ENCODE data around the gene SH3PXD2A. TPM values are rescaled to one million over a fixed set of nuclear protein-coding genes. Genes with fewer than 3 reads are reported as not detected.

SH3PXD2A gene
- total RNA-seq, 2 experiments from 2014 or later, result 8.6 TPM

GRCh38 chr10:103724074-103724473, 131.3 kb downstream of the SH3PXD2A start:
- POLR2A ChIA-PET, result no interaction called here
- CTCF ChIA-PET, result interaction anchor here (1.1 kb wide), 1 partner anchor 115 kb away, joined by 3 read pairs; no protein-coding TSS in a partner anchor

GRCh38 chr10:103723557-103723956, 131.8 kb downstream of the SH3PXD2A start:
- CTCF ChIA-PET, result interaction anchor here (0.6 to 1.1 kb wide), 2 partner anchors 116 to 313 kb away, joined by 3 read pairs; no protein-coding TSS in a partner anchor
- POLR2A ChIA-PET, result no interaction called here

GRCh38 chr10:103722632-103723031, 132.7 kb downstream of the SH3PXD2A start:
- ChIA-PET CTCF (no interaction called here), POLR2A (interaction anchor here (0.6 kb wide), 2 partner anchors 10 to 477 kb away, joined by 3 read pairs; no protein-coding TSS in a partner anchor)

GRCh38 chr10:103720964-103721335, 134.4 kb downstream of the SH3PXD2A start:
- POLR2A ChIA-PET, result no interaction called here

GRCh38 chr10:103720328-103720963, 134.9 kb downstream of the SH3PXD2A start:
- CTCF ChIA-PET, result no interaction called here
- POLR2A ChIA-PET, result no interaction called here

More at GRCh38 chr10:103720964-103721335, 134.4 kb downstream of the SH3PXD2A start:
- CTCF ChIA-PET, result interaction anchor here (0.6 kb wide), 1 partner anchor 136 kb away, joined by 3 read pairs; no protein-coding TSS in a partner anchor

- POLR2A ChIA-PET, result no interaction called here
- CTCF ChIA-PET, result no interaction called here
Measured at GRCh38 chr10:103719036-103719435, 136.3 kb downstream of the SH3PXD2A start.

GRCh38 chr10:103718247-103718620, 137.1 kb downstream of the SH3PXD2A start:
- CTCF ChIA-PET, result no interaction called here
- POLR2A ChIA-PET, result no interaction called here

- ChIA-PET CTCF (no interaction called here), POLR2A (no interaction called here)
Measured at GRCh38 chr10:103717341-103718246, 137.8 kb downstream of the SH3PXD2A start.

- POLR2A ChIA-PET, result no interaction called here
Measured at GRCh38 chr10:103716206-103717160, 138.9 kb downstream of the SH3PXD2A start.

GRCh38 chr10:103715430-103715829, 139.9 kb downstream of the SH3PXD2A start:
- POLR2A ChIA-PET, result no interaction called here
- CTCF ChIA-PET, result interaction anchor here (1.5 kb wide), 1 partner anchor 48 kb away, joined by 3 read pairs; no protein-coding TSS in a partner anchor

More at GRCh38 chr10:103716206-103717160, 138.9 kb downstream of the SH3PXD2A start:
- CTCF ChIA-PET, result no interaction called here

GRCh38 chr10:103714232-103714891, 141.0 kb downstream of the SH3PXD2A start:
- ChIA-PET CTCF (interaction anchor here (0.8 to 4.9 kb wide), 4 partner anchors 39 to 142 kb away, joined by 3 to 46 read pairs (median 4); partner anchors contain the start of gene SH3PXD2A), POLR2A (interaction anchor here (0.6 kb wide), 1 partner anchor 531 kb away, joined by 3 read pairs; no protein-coding TSS in a partner anchor)

- ChIA-PET CTCF (interaction anchor here (0.8 to 4.9 kb wide), 9 partner anchors 11 to 365 kb away, joined by 3 to 46 read pairs (median 6); partner anchors contain the start of gene SH3PXD2A), POLR2A (no interaction called here)
Measured at GRCh38 chr10:103713676-103714075, 141.7 kb downstream of the SH3PXD2A start.

GRCh38 chr10:103712898-103713498, 142.4 kb downstream of the SH3PXD2A start:
- POLR2A ChIA-PET, result interaction anchor here (0.6 kb wide), 1 partner anchor 9 kb away, joined by 3 read pairs; no protein-coding TSS in a partner anchor
- CTCF ChIA-PET, result interaction anchor here (0.7 to 4.9 kb wide), 30 partner anchors 10 to 427 kb away, joined by 3 to 46 read pairs (median 4); partner anchors contain the start of gene SH3PXD2A

- POLR2A ChIA-PET, result no interaction called here
- CTCF ChIA-PET, result interaction anchor here (0.8 to 4.9 kb wide), 17 partner anchors 9 to 428 kb away, joined by 3 to 46 read pairs (median 4); partner anchors contain the start of gene SH3PXD2A
Measured at GRCh38 chr10:103712146-103712545, 143.2 kb downstream of the SH3PXD2A start.

GRCh38 chr10:103711351-103711994, 143.9 kb downstream of the SH3PXD2A start:
- CTCF ChIA-PET, result interaction anchor here (4.9 kb wide), 1 partner anchor 145 kb away, joined by 46 read pairs; the partner anchor contains the start of gene SH3PXD2A
- POLR2A ChIA-PET, result no interaction called here

- ChIA-PET CTCF (interaction anchor here (4.9 kb wide), 1 partner anchor 146 kb away, joined by 46 read pairs; the partner anchor contains the start of gene SH3PXD2A), POLR2A (no interaction called here)
Measured at GRCh38 chr10:103710490-103710889, 144.9 kb downstream of the SH3PXD2A start.

GRCh38 chr10:103709341-103709920, 145.9 kb downstream of the SH3PXD2A start:
- POLR2A ChIA-PET, result no interaction called here
- CTCF ChIA-PET, result interaction anchor here (4.9 kb wide), 1 partner anchor 147 kb away, joined by 46 read pairs; the partner anchor contains the start of gene SH3PXD2A
